OCI-M1 (cell line): Measurements from ENCODE around the gene GALNT10.
A peak's percentile ranks its signal among the peaks of the same experiment; 100 is the strongest.

Experiments
- DNase-seq: peaks from one replicate; lab custom pipeline; 2025; lab: John Stamatoyannopoulos, UW

The GALNT10 gene

GRCh38 chr5:154236536-154237375, 46.2 kb downstream of the GALNT10 start:
- peak; percentile 2 for DNase-seq

GRCh38 chr5:154237376-154237743, 46.8 kb downstream of the GALNT10 start:
- DNase-seq = no peak

DNA sequence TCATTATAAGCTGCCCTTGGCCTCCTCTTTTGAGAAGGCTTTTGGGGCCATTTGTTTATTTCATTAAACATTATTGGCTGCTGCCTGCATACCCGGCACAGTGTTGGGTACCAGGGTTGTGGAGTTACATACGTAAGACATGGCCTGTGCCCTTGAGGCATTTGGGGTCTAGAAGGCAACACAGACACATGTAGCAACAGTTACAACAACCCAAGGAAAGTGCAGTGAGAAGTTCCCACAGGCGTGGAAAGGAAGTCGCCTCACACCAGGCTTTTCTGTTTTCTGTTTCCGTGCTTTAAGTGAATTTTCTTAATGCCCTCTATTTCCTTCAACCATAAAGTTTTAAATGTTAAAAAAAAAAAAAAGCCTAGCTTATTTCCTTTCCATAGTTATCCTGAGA, 47.4 kb downstream of the GALNT10 start:
- no peak for DNase-seq

DNA sequence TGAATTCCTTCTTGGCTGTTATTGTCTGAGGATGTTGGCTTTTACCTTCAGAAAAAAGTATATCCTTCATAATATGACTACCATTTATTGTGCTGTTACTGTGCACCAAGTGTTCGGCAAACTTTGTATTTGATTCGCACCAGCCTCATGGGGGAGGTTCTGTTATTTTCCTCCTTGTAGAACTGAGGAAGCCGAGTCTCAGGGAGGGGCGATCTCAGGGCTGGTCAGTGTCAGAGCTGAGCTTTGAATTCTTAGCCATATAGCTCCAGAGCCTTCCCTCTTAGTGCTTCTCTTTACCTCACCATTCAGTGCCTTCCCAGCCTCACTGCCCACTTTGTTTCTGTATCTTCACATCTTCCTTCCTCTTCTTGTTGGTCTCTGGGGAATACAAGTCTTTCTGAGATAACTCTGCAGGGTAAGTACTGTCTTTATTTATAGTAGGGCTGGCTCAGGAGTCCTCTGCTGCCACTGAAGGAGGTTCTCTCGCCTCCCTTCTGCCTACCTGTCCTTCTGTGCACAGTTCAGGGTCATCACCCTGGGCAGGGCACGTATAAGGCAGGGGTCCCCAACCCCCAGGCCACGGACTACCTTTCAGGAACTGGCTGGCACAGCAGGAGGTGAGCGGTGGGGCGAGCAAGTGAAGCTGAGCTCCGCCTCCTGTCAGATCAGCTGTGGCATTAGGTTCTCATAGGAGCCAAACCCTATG, 48.4 kb downstream of the GALNT10 start:
- peak; percentile 22 for DNase-seq

DNA sequence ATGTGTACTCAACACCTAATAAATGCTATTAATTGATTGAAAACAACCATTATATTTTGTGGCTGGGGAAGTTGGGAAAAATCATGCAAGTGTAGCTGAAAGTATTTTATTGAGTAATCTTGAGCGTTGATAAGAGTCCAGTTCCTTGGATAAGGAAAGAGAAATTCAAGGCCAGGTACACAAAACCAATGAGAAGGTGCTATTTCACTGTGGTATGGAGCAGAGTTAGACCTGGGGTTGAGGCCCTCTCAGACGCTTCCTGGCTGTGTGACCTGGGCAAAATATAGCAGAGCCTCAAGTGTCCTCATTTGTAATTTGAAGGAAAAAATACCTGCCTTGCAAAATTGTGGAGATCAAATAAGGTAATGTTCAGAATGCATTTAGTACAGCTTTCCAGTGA, 50.1 kb downstream of the GALNT10 start:
- no peak for DNase-seq

- no peak for DNase-seq
Observed at GRCh38 chr5:154241021-154241420, 50.5 kb downstream of the GALNT10 start.

- no peak for DNase-seq
Observed at GRCh38 chr5:154242442-154242841, 51.9 kb downstream of the GALNT10 start.

- DNase-seq = no peak
Observed at GRCh38 chr5:154242964-154243376, 52.4 kb downstream of the GALNT10 start.

- DNase-seq = no peak
Observed at GRCh38 chr5:154243736-154244135, 53.2 kb downstream of the GALNT10 start.

GRCh38 chr5:154244476-154244875, 53.9 kb downstream of the GALNT10 start:
- no peak for DNase-seq

- no peak for DNase-seq
Observed at GRCh38 chr5:154248691-154249090, 58.2 kb downstream of the GALNT10 start.

- DNase-seq = no peak
Observed at GRCh38 chr5:154249826-154250225, 59.3 kb downstream of the GALNT10 start.

GRCh38 chr5:154251529-154251928, 61.0 kb downstream of the GALNT10 start:
- no peak for DNase-seq

DNA sequence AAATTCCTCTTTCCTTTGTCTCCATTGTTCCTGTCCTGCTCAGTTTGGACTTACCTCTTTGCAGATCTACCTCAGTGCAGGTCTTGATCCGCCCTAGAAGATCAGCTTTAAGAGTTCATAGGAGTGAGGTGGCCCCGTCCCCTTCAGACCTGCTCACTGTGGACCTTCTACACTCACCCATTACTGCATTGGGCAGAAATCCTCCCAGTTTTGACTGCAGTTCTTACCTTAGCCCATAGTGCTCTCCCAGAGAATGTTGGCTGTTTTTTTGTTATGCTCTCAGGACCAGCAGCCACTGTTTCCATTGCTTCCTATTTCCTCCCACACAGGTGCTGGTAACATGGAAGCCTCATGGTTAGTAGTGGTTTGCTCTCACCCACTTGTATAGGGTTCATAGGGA, 63.3 kb downstream of the GALNT10 start:
- no peak for DNase-seq

- DNase-seq = no peak
Observed at GRCh38 chr5:154254896-154255295, 64.4 kb downstream of the GALNT10 start.

GRCh38 chr5:154257046-154257445, 66.5 kb downstream of the GALNT10 start:
- DNase-seq = peak; percentile 5

GRCh38 chr5:154258531-154259217, 68.1 kb downstream of the GALNT10 start:
- DNase-seq = no peak

- no peak for DNase-seq
Observed at GRCh38 chr5:154260224-154260927, 69.8 kb downstream of the GALNT10 start.

DNA sequence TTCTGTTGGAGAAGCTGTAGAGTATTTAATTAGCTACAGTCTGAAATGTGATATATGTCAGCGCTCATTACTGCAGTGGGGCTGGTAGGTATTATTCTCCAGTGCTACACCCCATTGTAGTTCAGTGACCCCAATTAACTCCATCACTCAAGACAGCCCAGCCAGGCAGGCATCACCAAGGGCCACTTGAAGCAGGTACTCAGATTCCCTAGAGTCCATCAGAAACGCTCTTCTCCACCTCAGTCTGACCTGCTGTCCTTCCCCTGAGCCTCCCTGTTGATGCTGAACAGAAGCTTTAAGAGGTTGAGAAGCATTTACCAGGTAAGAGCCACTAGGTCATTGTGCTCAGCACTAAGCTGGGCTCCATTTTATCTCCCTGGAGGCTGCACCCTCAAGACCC, 71.8 kb downstream of the GALNT10 start:
- no peak for DNase-seq

GRCh38 chr5:154264549-154265196, 74.1 kb downstream of the GALNT10 start:
- no peak for DNase-seq

- no peak for DNase-seq
Observed at GRCh38 chr5:154265197-154265773, 74.8 kb downstream of the GALNT10 start.
